Osteocyte (in vitro differentiated cells): ENCODE measurements around the gene ITGA6. TPM values are rescaled to one million over a fixed set of nuclear protein-coding genes. Genes with fewer than 3 reads are reported as not detected.

ENCODE experiments used
- DNase-seq: peaks from one replicate; pipeline ENCODE4 v3.0.0; 2021; ENCODE audit warnings: mixed read lengths; ENCODE audit not compliant: unreplicated experiment; ENCODE audit errors: extremely low spot score
- H3K27ac Mint-ChIP-seq: one replicate; pipeline ENCODE4 v1.8.0; 2021; ENCODE audit warnings: mild to moderate bottlenecking, mixed read lengths; ENCODE audit not compliant: unreplicated experiment
- H3K27me3 Mint-ChIP-seq: one replicate; pipeline ENCODE4 v1.8.0; 2021; ENCODE audit warnings: mixed read lengths; ENCODE audit not compliant: unreplicated experiment
- H3K36me3 Mint-ChIP-seq: one replicate; pipeline ENCODE4 v1.8.0; 2021; ENCODE audit warnings: mixed read lengths; ENCODE audit not compliant: unreplicated experiment
- H3K4me1 Mint-ChIP-seq: one replicate; pipeline ENCODE4 v1.8.0; 2021; ENCODE audit warnings: mixed read lengths; ENCODE audit not compliant: unreplicated experiment
- H3K4me3 Mint-ChIP-seq: one replicate; pipeline ENCODE4 v1.8.0; 2021; ENCODE audit warnings: mild to moderate bottlenecking, moderate library complexity, mixed read lengths; ENCODE audit not compliant: unreplicated experiment
- H3K9me3 Mint-ChIP-seq: one replicate; pipeline ENCODE4 v1.8.0; 2021; ENCODE audit warnings: mixed read lengths; ENCODE audit not compliant: unreplicated experiment
- CTCF ChIP-seq: fragments of 200-600 bp; sonication (generic); IDR thresholded peaks from 2 replicates; pipeline ENCODE4 v1.5.0; 2021; ENCODE audit warnings: antibody characterized with exemption, mild to moderate bottlenecking, moderate library complexity
- long read RNA-seq: library from polyadenylated mRNA; unstranded; transcript quantifications from one replicate; pipeline ENCODE4 v2.0.0, GENCODE V29; 2021
- total RNA-seq: library from RNA; stranded (reverse); gene quantifications from 2 replicates; pipeline ENCODE4 v1.2.1, GENCODE V29; 2021

The ITGA6 gene
- total RNA-seq = 4.2 and 5.1 TPM in 2 replicates
- long read RNA-seq, full-length matches to known transcripts = 1 of 3 reads
- long read RNA-seq, partial matches to known transcripts = 2 of 3 reads
- long read RNA-seq, other reads (novel, unspliced or antisense) = 0 of 3 reads

DNA sequence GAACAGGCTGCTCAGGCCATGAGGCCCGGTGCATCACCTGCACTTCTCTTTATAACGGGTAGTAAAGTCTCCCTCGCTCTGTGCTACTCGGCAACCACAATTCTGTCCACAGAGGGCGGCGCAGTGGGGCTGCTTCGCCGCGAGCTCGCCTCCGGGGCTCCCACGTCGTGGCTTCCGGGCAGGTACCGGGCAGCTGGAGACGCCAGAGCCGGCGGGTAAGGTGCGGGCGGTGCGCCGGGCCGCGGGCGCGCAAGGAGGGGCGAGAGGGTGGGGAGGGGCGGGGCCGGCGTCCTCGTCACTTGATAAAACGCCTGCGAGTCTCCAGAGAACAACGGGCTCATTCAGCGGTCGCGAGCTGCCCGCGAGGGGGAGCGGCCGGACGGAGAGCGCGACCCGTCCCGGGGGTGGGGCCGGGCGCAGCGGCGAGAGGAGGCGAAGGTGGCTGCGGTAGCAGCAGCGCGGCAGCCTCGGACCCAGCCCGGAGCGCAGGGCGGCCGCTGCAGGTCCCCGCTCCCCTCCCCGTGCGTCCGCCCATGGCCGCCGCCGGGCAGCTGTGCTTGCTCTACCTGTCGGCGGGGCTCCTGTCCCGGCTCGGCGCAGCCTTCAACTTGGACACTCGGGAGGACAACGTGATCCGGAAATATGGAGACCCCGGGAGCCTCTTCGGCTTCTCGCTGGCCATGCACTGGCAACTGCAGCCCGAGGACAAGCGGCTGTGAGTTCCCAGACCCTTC, at the start of gene ITGA6:
TSS of gene ITGA6 (plus strand) at position 331 of the 734 bp plus-strand sequence.
- DNase-seq = no peak
- H3K27me3 Mint-ChIP-seq = peaks cover 18% of the 10 kb centered on the region
- no peak within 1 kb of the TSS for H3K27ac Mint-ChIP-seq
- no peaks in the 10 kb centered on the region for H3K9me3 Mint-ChIP-seq
- TF ChIP-seq CTCF = peak; percentile 32
- no peaks in the 10 kb centered on the region for H3K36me3 Mint-ChIP-seq
- H3K4me1 Mint-ChIP-seq = peaks cover 13% of the 10 kb centered on the region
- peak within 1 kb of the TSS; percentile 78 for H3K4me3 Mint-ChIP-seq

- H3K4me3 Mint-ChIP-seq = no peak overlapping the region
- H3K4me1 Mint-ChIP-seq = peaks cover 8% of the 10 kb centered on the region
- no peaks in the 10 kb centered on the region for H3K9me3 Mint-ChIP-seq
- no peak for TF ChIP-seq CTCF
- H3K27me3 Mint-ChIP-seq = peaks cover 3% of the 10 kb centered on the region
- H3K27ac Mint-ChIP-seq = no peak overlapping the region
- H3K36me3 Mint-ChIP-seq = no peaks in the 10 kb centered on the region
- no peak for DNase-seq
Measured at GRCh38 chr2:172380436-172381274, 46.7 kb upstream of the ITGA6 start.

GRCh38 chr2:172381275-172382027, 45.9 kb upstream of the ITGA6 start:
- Mint-ChIP-seq H3K4me1 (peaks cover 8% of the 10 kb centered on the region), H3K27me3 (no peaks in the 10 kb centered on the region), H3K9me3 (no peaks in the 10 kb centered on the region), H3K36me3 (no peaks in the 10 kb centered on the region), H3K4me3 (no peak overlapping the region), H3K27ac (no peak overlapping the region)
- DNase-seq = no peak
- no peak for TF ChIP-seq CTCF

DNA sequence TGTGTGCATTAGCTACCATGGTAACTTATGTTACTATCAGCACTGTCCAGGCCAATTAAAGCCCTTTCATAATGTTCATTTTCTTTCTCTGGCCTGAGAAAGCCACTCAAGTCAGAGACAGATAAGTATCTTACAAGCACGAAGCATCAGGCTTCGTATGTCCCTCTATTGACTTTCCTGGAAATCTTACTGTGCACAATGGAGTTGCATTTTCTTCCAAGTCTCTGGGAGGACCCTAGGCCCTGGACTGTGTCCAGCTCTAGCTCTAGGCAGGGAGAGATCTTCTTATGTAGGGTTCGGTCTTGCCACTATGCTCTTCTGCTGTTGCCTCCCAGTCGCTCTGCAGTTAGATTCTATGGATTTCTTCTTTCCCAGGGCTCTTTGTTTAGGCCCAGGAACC, 40.0 kb upstream of the ITGA6 start:
- Mint-ChIP-seq H3K4me1 (no peaks in the 10 kb centered on the region), H3K9me3 (no peaks in the 10 kb centered on the region), H3K36me3 (no peaks in the 10 kb centered on the region), H3K4me3 (no peak overlapping the region), H3K27ac (no peak overlapping the region), H3K27me3 (no peaks in the 10 kb centered on the region)
- no peak for DNase-seq
- no peak for TF ChIP-seq CTCF
